GM21390 (cell line): ENCODE data around the gene PSTPIP1.

Source experiments
- ATAC-seq: cut with Tn5 transposase; IDR thresholded peaks from one replicate; pipeline ENCODE4 v1.9.1; 2021; ENCODE audit not compliant: unreplicated experiment

Gene PSTPIP1

GRCh38 chr15:77017761-77018720 lies 23.1 kb downstream of the PSTPIP1 start:
- ATAC-seq: no peak

DNA sequence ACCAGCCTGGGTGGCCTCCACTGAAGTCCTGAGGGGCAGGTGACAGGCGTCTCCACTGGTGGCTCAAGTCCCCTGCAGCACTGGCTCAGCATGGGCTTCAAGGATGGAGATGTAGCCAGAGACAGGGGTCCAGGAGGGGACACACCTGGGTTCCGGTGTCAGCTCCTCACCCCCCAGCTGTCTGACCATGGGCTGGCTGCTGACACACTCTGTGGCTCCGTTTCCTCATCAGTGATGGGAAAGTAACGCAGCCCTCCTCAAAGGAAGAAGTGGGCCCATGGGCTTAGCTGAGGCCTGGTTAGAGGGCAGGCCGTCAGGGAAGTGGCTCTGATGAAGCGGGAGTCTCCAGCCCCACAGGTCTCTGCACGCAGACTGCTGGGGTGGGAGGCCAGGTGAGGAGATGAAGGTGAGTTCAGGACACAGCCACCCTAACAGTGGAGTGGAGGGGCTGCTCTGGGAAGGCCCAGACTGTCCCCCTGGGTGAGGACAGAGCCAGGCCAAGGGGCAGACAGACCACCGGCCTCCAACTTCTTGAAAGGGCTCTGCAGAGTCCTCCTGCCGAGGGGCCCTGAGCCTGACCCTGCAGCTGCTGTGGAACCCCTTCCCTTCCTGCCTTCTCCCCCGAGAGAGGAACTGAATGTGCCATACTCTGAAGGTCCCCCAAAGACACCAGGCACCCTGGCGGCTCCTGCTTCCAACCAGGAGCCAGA lies 24.0 kb downstream of the PSTPIP1 start:
- no peak for ATAC-seq

GRCh38 chr15:77019521-77020331 lies 24.8 kb downstream of the PSTPIP1 start:
- no peak for ATAC-seq

DNA sequence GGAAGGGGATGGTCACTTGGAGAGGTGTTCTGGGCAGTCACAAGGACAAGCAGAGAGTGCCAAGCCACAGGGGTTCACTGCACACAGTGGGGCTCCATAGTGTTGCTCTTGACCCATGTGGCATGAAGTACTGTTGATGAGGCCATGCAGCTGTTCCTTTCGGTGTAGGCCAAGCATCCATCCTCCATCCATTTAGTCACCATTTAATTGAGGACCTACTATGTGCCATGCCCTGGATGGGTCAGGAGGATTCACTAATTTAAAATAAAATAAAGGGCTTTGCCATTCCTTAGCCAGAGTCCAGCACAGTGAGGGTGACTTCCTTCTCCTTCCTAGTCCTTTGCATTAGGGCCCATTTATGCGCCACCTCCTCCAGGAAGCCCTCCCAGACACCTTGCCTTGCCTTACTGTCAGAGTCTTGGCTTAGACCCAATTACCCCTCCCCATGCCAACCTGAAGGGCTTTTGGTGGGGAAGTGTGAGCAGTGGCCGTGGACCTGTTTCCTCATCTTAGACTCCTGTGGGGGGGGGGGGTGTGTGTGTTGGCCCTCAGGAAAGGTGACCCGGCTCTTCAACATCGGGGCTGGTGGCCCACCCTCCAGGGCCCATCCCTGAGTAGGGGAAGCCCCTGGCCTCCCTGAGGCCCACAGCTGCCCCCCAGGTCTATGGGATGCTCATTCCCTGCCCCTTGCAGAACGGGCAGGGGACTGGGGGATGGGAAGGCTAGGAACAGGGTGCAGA lies 25.6 kb downstream of the PSTPIP1 start:
- no peak for ATAC-seq

GRCh38 chr15:77021088-77021481 lies 26.2 kb downstream of the PSTPIP1 start:
- no peak for ATAC-seq

DNA sequence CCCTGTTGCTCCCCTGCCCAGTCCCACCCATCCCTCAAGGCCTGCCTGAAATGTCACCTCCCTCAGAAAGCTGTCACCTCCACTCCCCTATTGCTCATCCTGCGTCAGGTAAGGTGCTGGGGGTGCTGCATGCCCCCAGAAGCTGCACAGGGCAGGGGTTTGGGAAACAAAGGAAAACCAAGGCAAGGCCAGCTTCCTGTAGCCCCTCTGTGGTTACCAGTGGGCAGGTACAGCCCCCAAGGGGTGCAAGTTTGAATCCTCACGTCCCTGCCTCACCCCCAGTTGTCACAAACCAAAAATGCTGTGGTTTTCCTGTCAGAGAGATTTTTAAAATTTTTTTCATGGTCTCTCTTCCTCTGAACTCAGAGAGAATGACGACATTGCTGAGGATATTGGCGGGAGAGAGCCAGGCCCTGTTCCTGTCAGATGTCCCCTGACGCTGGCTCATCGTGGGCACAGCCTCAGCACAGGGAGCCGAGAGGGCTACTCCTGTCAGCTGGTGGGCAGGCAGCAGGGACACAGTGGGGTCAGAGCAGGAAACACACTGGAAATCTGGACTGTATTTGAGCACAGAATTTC lies 27.0 kb downstream of the PSTPIP1 start:
- ATAC-seq: no peak

DNA sequence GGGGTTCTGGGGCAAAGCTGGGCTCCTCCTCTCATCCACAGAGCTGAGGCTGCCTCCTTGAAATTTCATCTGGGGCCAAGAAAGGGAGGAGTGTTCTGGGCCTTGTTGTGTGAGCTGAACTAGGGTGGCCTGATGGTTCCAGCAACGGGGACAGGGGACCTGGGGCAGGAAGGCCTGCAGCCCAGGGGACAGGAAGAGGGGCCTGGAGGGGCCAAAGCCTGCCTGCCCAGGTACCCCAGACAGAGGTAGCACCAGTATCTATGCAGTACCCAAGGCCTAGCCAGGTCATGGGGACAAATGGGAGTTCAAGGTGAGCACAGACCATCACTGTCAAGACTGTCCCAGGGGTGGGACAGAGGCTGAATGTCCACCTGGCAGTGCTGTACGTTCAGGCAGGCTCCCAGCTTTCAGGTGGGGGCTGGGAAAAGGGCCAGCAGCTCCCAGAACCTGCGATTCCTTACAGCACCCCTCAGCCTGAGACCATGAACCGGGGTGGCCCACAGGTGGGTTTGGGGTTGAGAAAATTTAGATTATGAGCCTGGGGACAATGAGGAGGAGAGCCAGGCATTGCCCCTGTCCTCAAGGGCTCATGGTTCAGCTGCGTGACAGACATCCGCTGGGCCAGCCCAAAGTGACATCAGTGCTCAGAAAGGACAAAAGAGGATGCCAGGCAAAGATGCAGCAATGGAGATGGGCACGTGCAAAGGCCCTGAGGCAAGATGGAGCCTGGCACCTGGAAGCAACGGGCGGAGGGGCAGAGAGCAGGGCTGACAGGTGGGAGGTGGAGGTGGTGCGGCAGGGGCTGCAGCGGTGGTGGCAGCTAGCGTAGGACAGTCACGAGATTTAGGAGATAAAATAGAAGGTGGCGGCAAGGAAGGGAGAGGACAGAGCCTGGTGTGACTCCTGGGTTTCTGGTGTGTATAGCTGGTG lies 28.0 kb downstream of the PSTPIP1 start:
- ATAC-seq: no peak

DNA sequence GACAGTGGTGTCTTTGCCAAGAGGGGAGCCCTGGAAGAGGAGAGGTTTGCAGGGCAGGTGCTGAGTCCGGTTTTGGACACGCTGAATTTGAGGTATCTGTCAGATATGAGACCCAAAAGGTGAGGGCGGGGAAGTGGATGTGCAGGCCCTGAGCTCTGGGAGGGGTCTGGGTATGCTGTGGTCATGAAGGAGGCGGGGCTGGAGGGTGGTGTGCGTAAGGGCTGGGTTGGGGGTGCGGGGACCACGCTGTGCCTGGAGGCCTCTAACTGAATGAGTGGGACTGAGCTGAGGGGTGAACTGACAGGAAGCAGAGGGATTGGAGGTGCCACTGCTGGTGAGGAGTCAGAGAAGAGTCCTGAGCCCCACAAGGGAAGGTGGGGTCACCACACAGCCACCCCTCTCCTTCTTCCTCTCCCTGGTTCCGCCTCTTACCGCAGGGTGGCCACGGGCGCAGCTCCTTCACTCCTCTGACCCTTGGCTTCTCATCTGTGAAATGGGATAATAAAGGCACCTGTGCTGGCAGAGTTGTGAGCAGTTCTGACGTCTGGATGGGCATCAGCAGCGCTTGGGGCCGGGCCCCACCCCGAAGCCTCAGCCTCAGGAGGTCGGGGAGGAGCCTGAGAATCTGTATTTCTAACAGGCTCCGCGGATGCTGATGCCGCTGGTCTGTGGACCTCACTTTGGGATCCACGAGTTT lies 28.8 kb downstream of the PSTPIP1 start:
- ATAC-seq: no peak

GRCh38 chr15:77024273-77025082 lies 29.6 kb downstream of the PSTPIP1 start:
- no peak for ATAC-seq

DNA sequence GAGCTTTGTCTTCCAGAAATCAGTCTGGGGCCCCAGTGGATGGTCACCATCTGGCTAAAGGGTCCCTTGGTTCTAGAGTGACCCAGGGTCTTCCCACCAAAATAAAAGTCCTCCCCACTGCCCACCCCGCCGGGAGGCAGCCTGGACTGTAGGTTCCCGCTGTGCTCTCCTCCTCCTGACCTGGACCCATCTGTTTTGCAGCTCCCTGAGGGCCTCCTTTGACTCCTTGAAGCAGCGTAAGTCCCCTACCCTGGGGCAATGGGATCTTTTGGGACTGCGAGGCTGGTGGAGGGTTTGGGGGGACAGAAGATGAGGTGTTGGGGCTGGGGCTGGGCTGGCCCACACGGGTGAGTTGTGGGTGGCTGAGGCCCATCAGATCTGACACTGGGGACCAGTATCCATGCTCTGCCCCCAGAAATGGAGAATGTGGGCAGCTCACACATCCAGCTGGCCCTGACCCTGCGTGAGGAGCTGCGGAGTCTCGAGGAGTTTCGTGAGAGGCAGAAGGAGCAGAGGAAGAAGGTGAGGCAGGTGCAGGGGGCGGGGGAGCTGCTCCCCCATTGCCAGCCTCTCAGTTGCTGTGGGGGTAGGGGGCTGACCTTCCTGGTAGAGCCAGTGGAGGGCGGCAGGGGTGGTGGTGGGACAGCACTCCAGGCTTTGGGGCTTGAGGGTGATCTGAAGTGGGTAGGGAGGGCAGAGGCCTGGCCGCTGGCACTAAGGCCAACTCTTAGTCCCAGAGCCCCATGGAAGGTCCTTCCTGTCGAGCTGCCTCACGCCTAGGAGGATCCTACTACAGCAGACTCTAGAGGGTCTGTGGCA lies 30.4 kb downstream of the PSTPIP1 start:
- no peak for ATAC-seq

DNA sequence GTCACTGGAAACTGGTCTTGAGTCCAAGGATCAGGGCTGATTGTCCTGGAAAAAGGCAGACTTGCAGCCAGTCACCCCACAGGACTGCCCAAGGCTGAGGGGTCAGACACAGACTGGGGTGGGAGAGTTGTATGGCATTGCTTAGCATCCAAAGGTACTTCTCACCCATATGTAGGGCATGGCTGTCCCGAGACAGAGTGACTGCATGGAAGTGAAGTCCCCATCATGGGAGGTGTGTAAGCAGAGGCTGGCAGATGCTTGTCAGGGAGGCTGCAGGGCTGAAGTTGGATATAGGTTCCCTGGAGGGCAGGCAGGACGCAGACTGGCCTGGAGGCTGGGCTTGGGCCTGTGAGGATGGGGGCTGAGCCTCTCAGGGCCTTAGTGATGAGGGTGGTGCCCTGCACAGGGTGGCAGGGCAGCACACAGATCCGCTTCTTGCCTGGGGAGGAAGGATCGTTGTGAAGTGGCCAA lies 31.1 kb downstream of the PSTPIP1 start:
- no peak for ATAC-seq

- ATAC-seq: no peak
These were observed 31.7 kb downstream of the PSTPIP1 start for GRCh38 chr15:77026501-77027110.

DNA sequence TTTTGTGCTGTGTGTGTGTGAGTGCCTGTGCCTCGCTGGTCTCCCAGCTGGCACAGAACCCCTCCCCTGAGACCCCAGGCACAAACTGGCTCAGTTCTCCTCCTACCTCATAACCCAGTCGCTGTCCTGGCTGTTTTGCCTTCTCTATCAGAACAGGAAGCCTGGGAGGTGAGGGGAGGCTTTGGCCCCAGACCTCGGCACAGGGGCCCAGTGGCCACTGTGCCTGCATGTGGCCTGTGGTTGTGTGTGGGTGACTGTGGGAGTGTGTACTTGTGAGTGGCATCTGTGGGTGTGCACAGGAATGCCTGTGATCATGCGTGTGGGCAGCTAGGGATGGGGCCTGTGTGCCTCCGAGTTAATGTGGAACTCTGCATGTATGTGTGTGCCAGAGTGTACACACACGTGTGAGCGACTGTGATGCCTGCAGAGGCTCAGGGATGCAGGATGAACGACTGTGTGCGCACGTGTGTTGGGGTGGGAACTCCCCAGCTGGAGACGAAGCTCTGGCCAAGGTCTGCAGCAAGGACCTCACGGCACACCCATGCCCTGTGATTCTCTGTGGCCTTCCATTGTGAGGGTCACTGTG lies 32.3 kb downstream of the PSTPIP1 start:
- ATAC-seq: no peak

GRCh38 chr15:77027697-77028450 lies 32.9 kb downstream of the PSTPIP1 start:
- ATAC-seq: no peak

DNA sequence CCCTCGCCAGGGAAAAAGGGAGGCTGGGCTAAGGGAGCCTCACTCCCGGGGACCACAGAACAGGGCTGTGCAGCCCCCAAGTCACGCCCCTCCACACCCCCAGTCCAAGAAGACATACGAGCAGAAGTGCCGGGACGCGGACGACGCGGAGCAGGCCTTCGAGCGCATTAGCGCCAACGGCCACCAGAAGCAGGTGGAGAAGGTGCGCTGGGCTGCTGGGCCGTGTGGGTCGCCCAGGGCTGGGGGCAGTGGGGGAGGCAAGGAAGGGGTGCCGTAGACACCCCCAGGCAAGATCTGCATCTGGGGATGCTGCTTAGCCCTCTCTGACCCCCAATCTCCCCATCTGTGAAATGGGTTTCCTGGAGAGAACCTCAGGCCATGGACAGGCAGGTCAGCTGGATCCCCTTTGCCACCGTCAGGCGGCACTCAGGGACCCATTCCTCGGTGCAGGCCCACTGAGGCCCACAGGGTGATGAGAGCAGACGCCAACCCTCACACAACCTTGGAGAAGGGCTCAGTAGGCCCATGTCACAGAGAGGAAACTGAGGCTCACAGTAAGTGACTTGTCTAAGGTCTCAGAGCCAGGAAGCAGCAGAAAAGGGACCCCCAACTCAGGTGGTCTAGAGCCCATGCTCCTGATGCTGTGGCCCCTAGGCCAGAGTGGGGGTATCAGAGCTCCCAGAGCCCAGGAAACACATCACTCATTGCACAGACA lies 33.7 kb downstream of the PSTPIP1 start:
- no peak for ATAC-seq
